Kidney epithelial cell (primary cell): ENCODE data around the gene HNF4A. TPM values are rescaled to one million over a fixed set of nuclear protein-coding genes. Genes with fewer than 3 reads are reported as not detected.

Experiments used
- DNase-seq: peaks from one replicate; pipeline ENCODE4 v3.0.0-alpha.2; 2010; ENCODE audit warnings: low read depth
- H3K27me3 ChIP-seq: 2 replicates; pipeline ENCODE4 v1.6.0; 2011; ENCODE audit warnings: low read length; ENCODE audit not compliant: control insufficient read depth, insufficient read depth
- H3K36me3 ChIP-seq: 2 replicates; pipeline ENCODE4 v1.5.1; 2011; ENCODE audit warnings: low read length; ENCODE audit not compliant: control insufficient read depth, insufficient read depth
- H3K4me3 ChIP-seq: 2 replicates; pipeline ENCODE4 v1.5.1; 2011; ENCODE audit warnings: low read depth, mild to moderate bottlenecking, control low read depth, low read length
- total RNA-seq: library from RNA; depleted of rRNA; stranded (reverse); fragments of >200 nt; gene quantifications from 2 replicates; pipeline ENCODE4 v1.2.3, GENCODE V29; 2015
- TF ChIP-seq, protein P1 (sequence below): IDR thresholded peaks from 2 replicates; pipeline ENCODE4 v1.5.1; 2011; ENCODE audit warnings: mild to moderate bottlenecking, moderate library complexity, low read length, control low read depth, inconsistent platforms; ENCODE audit not compliant: insufficient read depth, poor library complexity, severe bottlenecking

Gene HNF4A
- total RNA-seq, 1 donor from 2014 or later = not detected

DNA sequence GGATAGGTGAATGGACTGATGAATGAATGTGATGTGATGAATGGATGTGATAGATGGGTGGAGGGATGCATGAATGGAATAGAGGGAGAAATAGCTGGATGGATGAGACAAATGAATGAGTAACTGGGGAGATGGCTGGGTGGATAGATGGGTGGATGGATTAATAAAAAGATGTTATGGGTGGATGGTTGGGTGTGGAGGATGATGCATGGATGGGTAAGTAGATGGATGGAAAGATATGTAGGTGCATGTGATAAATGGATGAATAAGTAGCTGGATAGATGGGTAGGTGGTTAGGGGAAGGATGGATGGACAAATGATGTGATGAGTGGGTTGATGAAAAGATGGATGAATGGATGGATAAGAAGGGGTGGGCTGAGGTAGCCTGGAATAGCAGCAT is 4.7 kb downstream of the HNF4A start:
- TF ChIP-seq, protein P1, sequence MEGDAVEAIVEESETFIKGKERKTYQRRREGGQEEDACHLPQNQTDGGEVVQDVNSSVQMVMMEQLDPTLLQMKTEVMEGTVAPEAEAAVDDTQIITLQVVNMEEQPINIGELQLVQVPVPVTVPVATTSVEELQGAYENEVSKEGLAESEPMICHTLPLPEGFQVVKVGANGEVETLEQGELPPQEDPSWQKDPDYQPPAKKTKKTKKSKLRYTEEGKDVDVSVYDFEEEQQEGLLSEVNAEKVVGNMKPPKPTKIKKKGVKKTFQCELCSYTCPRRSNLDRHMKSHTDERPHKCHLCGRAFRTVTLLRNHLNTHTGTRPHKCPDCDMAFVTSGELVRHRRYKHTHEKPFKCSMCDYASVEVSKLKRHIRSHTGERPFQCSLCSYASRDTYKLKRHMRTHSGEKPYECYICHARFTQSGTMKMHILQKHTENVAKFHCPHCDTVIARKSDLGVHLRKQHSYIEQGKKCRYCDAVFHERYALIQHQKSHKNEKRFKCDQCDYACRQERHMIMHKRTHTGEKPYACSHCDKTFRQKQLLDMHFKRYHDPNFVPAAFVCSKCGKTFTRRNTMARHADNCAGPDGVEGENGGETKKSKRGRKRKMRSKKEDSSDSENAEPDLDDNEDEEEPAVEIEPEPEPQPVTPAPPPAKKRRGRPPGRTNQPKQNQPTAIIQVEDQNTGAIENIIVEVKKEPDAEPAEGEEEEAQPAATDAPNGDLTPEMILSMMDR = no peak
- DNase-seq = no peak
- peaks cover 2% of the 10 kb centered on the region for H3K27me3 ChIP-seq

DNA sequence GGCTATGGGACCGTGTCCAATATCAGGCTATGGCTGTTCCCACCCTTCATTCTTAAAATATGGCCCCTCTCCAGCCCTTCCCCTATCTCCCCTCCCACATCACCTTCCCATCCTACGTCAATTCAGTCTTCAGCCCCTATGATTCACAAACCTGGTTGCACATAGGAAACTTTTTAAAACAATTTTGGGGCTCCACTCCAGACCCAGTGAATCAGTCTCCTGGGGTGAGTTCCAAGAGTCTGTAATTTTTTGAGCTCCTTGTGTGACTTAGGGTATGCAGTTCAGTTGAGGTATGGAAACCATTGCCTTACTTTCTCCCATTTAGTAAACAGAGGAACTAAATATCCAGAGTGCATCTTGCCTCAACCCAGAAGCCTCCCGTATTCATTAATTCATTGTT is 5.5 kb downstream of the HNF4A start:
- TF ChIP-seq, protein P1 = no peak
- no peak for DNase-seq
- H3K36me3 ChIP-seq = no peaks in the 10 kb centered on the region

More for the DNA sequence above, 4.7 kb downstream of the HNF4A start:
- Histone ChIP-seq H3K36me3 (no peaks in the 10 kb centered on the region), H3K4me3 (no peak overlapping the region)

DNA sequence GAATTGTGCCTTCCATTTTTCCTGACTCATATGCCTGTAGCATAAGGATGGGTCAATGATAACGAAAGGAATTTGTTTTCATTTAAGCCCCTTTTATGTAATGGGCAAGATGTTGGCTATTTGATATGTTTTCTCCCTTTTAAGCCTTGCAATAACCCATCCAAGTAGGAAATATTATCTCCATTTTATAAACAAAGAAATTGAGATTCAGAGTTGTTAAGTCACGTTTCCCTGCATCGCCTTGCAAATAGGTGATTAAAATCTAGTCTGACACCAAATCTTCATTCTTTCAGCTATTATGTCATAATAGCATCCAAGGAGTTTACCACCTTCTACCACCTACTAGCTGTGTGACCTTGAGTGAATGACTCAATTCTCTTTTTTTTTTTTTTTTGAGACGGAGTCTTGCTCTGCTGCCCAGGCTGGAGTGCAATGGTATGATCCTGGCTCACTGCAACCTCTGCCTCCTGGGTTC is 7.0 kb downstream of the HNF4A start:
- TF ChIP-seq, protein P1 = no peak
- Histone ChIP-seq H3K36me3 (no peaks in the 10 kb centered on the region), H3K27me3 (no peaks in the 10 kb centered on the region), H3K4me3 (no peak overlapping the region)
- DNase-seq = no peak

More for the DNA sequence above, 5.5 kb downstream of the HNF4A start:
- Histone ChIP-seq H3K27me3 (no peaks in the 10 kb centered on the region), H3K4me3 (no peak overlapping the region)

DNA sequence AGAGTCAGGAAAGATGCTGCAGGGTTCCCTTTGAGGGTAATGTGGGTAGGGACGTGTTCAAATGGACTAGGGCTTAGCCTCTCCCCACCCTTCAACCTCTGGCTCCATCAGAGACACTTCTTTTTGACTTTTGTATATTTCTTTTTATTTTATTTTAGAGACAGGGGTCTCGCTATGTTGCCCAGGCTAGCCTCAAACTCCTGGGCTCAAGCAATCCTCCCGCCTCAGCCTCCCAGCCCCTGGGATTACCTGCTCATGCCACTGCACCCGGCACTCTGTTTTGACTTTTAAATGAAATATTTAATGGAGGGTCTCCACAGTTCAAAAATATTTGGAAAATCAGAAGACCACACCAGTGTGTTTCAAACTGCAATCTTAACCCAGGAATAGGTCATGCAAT is 8.6 kb downstream of the HNF4A start:
- DNase-seq = no peak
- Histone ChIP-seq H3K36me3 (no peaks in the 10 kb centered on the region), H3K27me3 (no peaks in the 10 kb centered on the region), H3K4me3 (no peak overlapping the region)
- TF ChIP-seq, protein P1 = no peak

DNA sequence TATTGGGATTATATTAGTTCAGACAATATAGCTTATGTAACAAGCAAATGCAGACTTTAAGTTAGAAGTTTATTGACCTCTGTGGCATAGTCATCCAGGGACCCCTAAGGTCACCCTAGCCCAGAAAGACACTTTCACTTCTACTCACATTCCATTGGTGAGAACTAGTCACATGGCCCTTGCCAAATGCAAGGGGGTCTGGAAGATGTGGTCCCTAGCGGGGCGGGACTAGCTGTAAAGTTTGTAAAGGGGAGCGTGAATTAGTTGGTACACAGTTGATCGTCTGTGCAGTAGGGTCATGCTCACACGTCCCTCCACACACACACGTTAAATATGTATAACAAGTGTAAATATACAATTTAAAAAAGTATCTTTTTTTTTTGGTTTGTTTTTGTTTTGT is 9.3 kb downstream of the HNF4A start:
- no peak for DNase-seq
- H3K27me3 ChIP-seq = no peaks in the 10 kb centered on the region
- no peaks in the 10 kb centered on the region for H3K36me3 ChIP-seq
- H3K4me3 ChIP-seq = no peak overlapping the region
- TF ChIP-seq, protein P1 = no peak

DNA sequence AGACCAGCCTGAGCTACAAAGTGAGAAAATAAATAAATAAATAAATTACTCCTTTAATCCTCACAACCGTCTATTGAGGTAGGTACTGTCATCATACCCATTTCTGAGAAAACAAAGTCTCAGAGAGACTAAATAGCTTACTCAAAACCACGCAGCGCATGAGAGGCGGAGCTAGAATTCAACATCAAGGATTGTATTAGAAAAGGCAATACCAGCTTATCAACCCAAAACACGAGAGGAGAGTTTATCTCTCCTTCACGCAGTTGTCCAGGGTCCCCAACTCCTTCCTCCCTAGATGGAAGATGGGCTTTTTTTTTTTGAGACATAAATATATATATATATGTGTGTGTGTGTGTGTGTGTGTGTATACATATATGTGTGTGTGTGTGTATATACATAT is 12.2 kb downstream of the HNF4A start:
- Histone ChIP-seq H3K27me3 (no peaks in the 10 kb centered on the region), H3K4me3 (no peak overlapping the region), H3K36me3 (no peaks in the 10 kb centered on the region)
- TF ChIP-seq, protein P1 = no peak
- no peak for DNase-seq
